Measurements from ENCODE around the gene MAP1S. TPM values are rescaled to one million over a fixed set of nuclear protein-coding genes. Genes with fewer than 3 reads are reported as not detected.

Gene MAP1S
- total and polyA plus RNA-seq, 2 of the 13 experiments (the other 11 are each of a cell fraction or from before 2014, with no cell fraction given): 3.8 to 7.3 TPM

- TF ChIP-seq, protein P1, sequence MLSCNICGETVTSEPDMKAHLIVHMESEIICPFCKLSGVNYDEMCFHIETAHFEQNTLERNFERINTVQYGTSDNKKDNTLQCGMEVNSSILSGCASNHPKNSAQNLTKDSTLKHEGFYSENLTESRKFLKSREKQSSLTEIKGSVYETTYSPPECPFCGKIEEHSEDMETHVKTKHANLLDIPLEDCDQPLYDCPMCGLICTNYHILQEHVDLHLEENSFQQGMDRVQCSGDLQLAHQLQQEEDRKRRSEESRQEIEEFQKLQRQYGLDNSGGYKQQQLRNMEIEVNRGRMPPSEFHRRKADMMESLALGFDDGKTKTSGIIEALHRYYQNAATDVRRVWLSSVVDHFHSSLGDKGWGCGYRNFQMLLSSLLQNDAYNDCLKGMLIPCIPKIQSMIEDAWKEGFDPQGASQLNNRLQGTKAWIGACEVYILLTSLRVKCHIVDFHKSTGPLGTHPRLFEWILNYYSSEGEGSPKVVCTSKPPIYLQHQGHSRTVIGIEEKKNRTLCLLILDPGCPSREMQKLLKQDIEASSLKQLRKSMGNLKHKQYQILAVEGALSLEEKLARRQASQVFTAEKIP (CRISPR knock-in tag; IDR thresholded peaks at IDR 0.05; ENCODE audit: borderline replicate concordance): no peak
- TF ChIP-seq RFX3 (CRISPR knock-in tag; IDR thresholded peaks at IDR 0.05) (peak; percentile 69), SKI (IDR thresholded peaks at IDR 0.05; ENCODE audit: partially characterized antibody) (no peak), ESRRA (CRISPR knock-in tag; IDR thresholded peaks at IDR 0.05; ENCODE audit: low read depth) (no peak), SOX6 (IDR thresholded peaks at IDR 0.05) (no peak), SOX6 (CRISPR knock-in tag; IDR thresholded peaks at IDR 0.05) (no peak), RFX5 (IDR thresholded peaks at IDR 0.05; ENCODE audit: low read depth, low read length) (peak; percentile 91), ZNF768 (CRISPR knock-in tag; IDR thresholded peaks at IDR 0.05) (peak; percentile 40; the same call in 1 of the 2 replicates), ZNF264 (CRISPR knock-in tag; IDR thresholded peaks at IDR 0.05) (no peak), MTF1 (CRISPR knock-in tag; IDR thresholded peaks at IDR 0.05) (no peak), ZBTB8A (CRISPR knock-in tag; IDR thresholded peaks at IDR 0.05; ENCODE audit: borderline replicate concordance, low read depth) (no peak), MYNN (CRISPR knock-in tag; IDR thresholded peaks at IDR 0.05; ENCODE audit: low read depth) (peak; percentile 66; the same call in 1 of the 2 replicates), DNMT3B (CRISPR knock-in tag; conservative IDR thresholded peaks at IDR 0.05) (no peak), TP53 (CRISPR knock-in tag; conservative IDR thresholded peaks at IDR 0.05) (no peak), ZZZ3 (CRISPR knock-in tag; IDR thresholded peaks at IDR 0.05; ENCODE audit: borderline replicate concordance) (no peak), ATRX (CRISPR knock-in tag; IDR thresholded peaks at IDR 0.05; ENCODE audit: borderline replicate concordance) (no peak)
- TF ChIP-seq, protein P2, sequence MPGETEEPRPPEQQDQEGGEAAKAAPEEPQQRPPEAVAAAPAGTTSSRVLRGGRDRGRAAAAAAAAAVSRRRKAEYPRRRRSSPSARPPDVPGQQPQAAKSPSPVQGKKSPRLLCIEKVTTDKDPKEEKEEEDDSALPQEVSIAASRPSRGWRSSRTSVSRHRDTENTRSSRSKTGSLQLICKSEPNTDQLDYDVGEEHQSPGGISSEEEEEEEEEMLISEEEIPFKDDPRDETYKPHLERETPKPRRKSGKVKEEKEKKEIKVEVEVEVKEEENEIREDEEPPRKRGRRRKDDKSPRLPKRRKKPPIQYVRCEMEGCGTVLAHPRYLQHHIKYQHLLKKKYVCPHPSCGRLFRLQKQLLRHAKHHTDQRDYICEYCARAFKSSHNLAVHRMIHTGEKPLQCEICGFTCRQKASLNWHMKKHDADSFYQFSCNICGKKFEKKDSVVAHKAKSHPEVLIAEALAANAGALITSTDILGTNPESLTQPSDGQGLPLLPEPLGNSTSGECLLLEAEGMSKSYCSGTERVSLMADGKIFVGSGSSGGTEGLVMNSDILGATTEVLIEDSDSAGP (CRISPR knock-in tag; IDR thresholded peaks at IDR 0.05; ENCODE audit: borderline replicate concordance): peak; percentile 84
Measured at GRCh38 chr19:17755977-17756670, 36.8 kb downstream of the MAP1S start (continued).
